ENCODE measurements around the gene SORCS2.

DNA sequence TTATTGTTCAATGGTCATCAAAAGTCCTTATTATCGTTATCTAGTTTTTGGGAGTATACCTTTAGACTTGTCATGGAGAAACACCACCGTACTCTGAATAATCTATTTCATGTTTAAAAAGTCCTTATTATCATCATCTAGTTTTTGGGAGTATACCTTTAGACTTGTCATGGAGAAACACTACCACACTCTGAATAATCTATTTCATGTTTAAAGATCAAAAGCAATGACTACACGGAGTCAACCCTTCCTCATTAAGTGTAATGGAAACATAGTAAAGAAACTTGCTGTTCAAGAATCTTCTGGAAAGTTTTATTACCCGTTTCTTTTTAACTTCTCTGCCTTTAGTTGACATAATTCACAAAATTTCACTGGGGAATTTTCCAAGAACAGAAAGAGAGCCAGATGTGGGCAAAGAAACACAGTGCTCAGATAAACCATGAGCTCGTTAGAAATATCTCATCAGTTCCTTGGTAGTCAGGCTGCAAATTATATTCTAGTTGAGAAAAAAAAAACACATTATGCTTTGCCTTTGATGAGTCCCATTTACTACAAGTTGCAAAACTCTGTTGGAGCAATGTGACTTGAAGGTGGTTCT lies 588.5 kb downstream of the SORCS2 start:
- TF ChIP-seq GATA2 (IDR thresholded peaks at IDR 0.05; ENCODE audit: low read depth, low read length): no peak
- no peak for TF ChIP-seq GATA3 (IDR thresholded peaks at IDR 0.05; ENCODE audit: low read depth, low read length)

Data from SH-SY5Y (cell line).